Colonic mucosa (tissue), 4 donors: ENCODE results near the gene PLIN3. TPM values are rescaled to one million over a fixed set of nuclear protein-coding genes. Genes with fewer than 3 reads are reported as not detected.

Experiments used
- DNase-seq: peaks from one replicate; pipeline ENCODE4 v3.0.0-alpha.2; 2020
- H3K27ac ChIP-seq: fragments of 200-600 bp; one replicate; pipeline ENCODE4 v1.8.0; 2021
- H3K27me3 ChIP-seq: fragments of 200-600 bp; one replicate; pipeline ENCODE4 v1.8.0; 2021
- H3K36me3 ChIP-seq: fragments of 200-600 bp; one replicate; pipeline ENCODE4 v1.8.0; 2021
- H3K4me1 ChIP-seq: fragments of 200-600 bp; one replicate; pipeline ENCODE4 v1.8.0; 2021; ENCODE audit warnings: mild to moderate bottlenecking
- H3K4me3 ChIP-seq: fragments of 200-600 bp; one replicate; pipeline ENCODE4 v1.8.0; 2021
- H3K9ac ChIP-seq, 2 donors: one replicate each; pipeline ENCODE4 v1.7.0; 2013; ENCODE audit warnings: control low read depth in 2 of 2, low read depth in 2 of 2, low read length in 2 of 2
- H3K9me3 ChIP-seq: fragments of 200-600 bp; one replicate; pipeline ENCODE4 v1.8.0; 2021
- intact Hi-C: fragments of 100-400 bp; cut with DNase I; formaldehyde crosslinking; loops from one replicate; pipeline ENCODE4 v1.14.1; 2022
- total RNA-seq, 2 donors: library from RNA; stranded (reverse); fragmentation: NEBNext Ultra II Directional in 1 of 2; extraction: Animal tissue kit (Norgen Biotek cat#: 25700) in 1 of 2; gene quantifications; one replicate each; pipeline ENCODE4 v1.2.1, GENCODE V29; 2021
- TF ChIP-seq, protein P1 (sequence below): fragments of 200-600 bp; IDR thresholded peaks from one replicate; pipeline ENCODE4 v1.8.0; 2022; ENCODE audit warnings: antibody characterized with exemption, mild to moderate bottlenecking
- donor health status: healthy.
- donor health status: DM: no; HTN: no; CAD: no.
- donor health status: DM: no; HTN: no; CAD: no.

The PLIN3 gene
- total RNA-seq, 2 donors from 2014 or later = 110 TPM

DNA sequence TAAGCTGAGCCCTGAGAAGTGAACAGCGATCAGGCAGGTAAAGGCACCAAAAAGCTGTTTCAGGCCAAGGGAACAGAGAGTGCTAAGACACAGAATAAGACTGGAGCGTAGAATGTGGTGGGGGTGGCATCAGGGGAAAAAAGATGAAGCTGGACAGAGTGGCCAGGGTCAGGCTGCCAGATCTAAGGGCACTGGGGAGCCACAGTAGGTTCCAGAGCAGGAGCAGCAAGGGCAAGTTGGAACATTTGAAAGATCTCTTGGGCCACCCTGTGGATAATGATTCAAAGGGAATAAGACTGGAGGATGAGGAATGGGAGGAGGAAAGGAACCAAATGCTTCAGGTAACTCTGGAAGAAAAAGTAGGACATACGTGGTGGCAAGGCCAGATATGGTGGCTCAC, 6.5 kb upstream of the PLIN3 start:
- no peaks in the 10 kb centered on the region for H3K36me3 ChIP-seq
- H3K27me3 ChIP-seq = no peaks in the 10 kb centered on the region
- H3K9ac ChIP-seq = no peak overlapping the region
- TF ChIP-seq, protein P1, sequence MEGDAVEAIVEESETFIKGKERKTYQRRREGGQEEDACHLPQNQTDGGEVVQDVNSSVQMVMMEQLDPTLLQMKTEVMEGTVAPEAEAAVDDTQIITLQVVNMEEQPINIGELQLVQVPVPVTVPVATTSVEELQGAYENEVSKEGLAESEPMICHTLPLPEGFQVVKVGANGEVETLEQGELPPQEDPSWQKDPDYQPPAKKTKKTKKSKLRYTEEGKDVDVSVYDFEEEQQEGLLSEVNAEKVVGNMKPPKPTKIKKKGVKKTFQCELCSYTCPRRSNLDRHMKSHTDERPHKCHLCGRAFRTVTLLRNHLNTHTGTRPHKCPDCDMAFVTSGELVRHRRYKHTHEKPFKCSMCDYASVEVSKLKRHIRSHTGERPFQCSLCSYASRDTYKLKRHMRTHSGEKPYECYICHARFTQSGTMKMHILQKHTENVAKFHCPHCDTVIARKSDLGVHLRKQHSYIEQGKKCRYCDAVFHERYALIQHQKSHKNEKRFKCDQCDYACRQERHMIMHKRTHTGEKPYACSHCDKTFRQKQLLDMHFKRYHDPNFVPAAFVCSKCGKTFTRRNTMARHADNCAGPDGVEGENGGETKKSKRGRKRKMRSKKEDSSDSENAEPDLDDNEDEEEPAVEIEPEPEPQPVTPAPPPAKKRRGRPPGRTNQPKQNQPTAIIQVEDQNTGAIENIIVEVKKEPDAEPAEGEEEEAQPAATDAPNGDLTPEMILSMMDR = no peak
- no peak overlapping the region for H3K4me3 ChIP-seq
- H3K27ac ChIP-seq = no peak overlapping the region
- no peak for DNase-seq
- H3K9me3 ChIP-seq = no peaks in the 10 kb centered on the region
- no peaks in the 10 kb centered on the region for H3K4me1 ChIP-seq
- intact Hi-C loops = loop anchor here (2.0 to 5.0 kb wide), 2 partner anchors 37 to 93 kb away; partner anchors contain the start of gene KDM4B

DNA sequence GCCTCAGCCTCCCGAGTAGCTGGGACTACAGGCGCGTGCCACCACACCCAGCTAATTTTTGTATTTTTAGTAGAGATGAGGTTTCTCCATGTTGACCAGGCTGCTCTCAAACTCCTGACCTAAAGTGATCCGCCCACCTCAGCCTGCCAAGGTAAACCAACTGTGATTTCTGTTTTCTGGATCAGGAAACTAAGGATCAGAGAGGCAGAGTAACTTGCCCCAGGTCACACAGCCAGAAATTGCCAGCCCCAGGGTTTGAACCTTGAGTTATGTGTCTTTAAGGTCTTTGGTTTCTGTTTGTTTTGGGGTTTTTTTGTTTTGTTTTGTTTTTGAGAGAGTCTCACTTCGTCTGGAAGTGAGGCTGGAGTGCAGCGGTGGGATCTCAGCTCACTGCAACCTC, 4.2 kb upstream of the PLIN3 start:
- intact Hi-C loops = loop anchor here (2.0 to 5.0 kb wide), 2 partner anchors 39 to 96 kb away; partner anchors contain the start of gene KDM4B
- no peak overlapping the region for H3K4me3 ChIP-seq
- no peak overlapping the region for H3K9ac ChIP-seq

DNA sequence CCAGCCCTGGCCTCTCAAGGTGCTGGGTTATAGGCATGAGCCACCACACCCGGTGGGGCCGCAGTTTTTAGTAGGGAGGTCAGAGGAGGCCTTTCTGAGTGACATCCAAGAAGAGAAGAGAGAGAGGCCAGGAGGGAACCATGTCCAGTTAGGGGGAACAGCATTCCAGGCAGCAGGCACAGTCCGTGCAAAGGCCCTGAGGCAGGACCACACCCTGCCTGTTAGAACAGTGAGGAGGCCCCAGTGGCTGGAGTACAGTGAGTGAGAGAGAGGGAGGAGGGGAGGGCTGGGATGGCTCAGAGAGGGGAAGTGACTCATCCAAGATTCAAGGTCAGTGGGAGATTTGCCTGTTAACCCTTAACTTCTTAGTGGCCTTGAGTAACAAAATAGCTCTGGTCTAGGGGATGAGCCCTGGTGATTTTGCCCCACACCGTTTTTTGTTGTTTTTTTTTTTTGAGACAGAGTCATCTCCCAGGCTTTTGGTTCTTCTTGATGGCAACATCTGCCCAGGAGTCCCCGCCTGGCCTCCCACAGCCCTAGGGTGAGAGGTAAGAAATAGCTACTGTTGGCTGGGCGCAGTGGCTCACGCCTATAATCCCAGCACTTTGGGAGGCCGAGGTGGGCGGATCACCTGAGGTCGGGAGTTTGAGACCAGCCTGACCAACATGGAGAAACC, 2.7 kb upstream of the PLIN3 start:
- Histone ChIP-seq H3K4me3 (no peak overlapping the region), H3K4me1 (peaks cover 7% of the 10 kb centered on the region), H3K27ac (peak overlapping the region; percentile 39), H3K9ac (no peak overlapping the region), H3K27me3 (no peaks in the 10 kb centered on the region), H3K9me3 (no peaks in the 10 kb centered on the region), H3K36me3 (no peaks in the 10 kb centered on the region)
- intact Hi-C loops = loop anchor here (5.0 kb wide), 1 partner anchor 97 kb away; the partner anchor contains the start of gene KDM4B
- peak; percentile 60 for DNase-seq
- TF ChIP-seq, protein P1 = no peak

More for the DNA sequence above, 4.2 kb upstream of the PLIN3 start:
- Histone ChIP-seq H3K36me3 (no peaks in the 10 kb centered on the region), H3K4me1 (no peaks in the 10 kb centered on the region), H3K9me3 (no peaks in the 10 kb centered on the region), H3K27me3 (no peaks in the 10 kb centered on the region), H3K27ac (no peak overlapping the region)
- TF ChIP-seq, protein P1 = no peak
- DNase-seq = no peak

DNA sequence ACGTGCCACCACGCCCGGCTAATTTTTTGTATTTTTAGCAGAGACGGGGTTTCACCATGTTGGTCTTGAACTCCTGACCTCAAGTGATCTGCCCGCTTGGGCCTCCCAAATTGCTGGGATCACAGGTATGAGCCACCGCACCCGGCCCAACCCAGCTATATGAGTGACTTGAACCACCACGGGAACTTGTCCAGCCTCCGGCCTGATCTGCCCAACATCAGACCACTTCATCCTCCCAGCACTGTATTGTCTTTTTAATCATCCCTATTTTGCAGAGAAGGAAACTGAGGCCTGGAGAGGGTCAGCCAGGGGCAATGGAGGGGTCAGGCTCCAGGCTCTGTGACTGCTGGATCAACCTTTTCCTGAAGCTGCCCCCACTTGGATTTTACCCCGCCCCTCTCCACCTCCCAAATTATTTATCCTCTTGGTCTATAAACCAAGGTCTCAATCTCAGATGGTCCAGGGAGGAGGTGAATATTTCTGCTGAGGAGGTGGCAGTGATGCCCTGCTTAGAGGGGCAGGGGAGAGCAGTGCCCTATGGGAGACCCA, 893 bp upstream of the PLIN3 start:
- H3K36me3 ChIP-seq = no peaks in the 10 kb centered on the region
- H3K4me3 ChIP-seq = peak overlapping the region; percentile 65
- no peaks in the 10 kb centered on the region for H3K27me3 ChIP-seq
- H3K4me1 ChIP-seq = peaks cover 7% of the 10 kb centered on the region
- peak overlapping the region; percentile 76 for H3K27ac ChIP-seq
- intact Hi-C loops = no loop called here
- no peaks in the 10 kb centered on the region for H3K9me3 ChIP-seq
- TF ChIP-seq, protein P1 = no peak
- peak overlapping the region in 1 of 2 donors; percentile 48 for H3K9ac ChIP-seq
- DNase-seq = no peak

DNA sequence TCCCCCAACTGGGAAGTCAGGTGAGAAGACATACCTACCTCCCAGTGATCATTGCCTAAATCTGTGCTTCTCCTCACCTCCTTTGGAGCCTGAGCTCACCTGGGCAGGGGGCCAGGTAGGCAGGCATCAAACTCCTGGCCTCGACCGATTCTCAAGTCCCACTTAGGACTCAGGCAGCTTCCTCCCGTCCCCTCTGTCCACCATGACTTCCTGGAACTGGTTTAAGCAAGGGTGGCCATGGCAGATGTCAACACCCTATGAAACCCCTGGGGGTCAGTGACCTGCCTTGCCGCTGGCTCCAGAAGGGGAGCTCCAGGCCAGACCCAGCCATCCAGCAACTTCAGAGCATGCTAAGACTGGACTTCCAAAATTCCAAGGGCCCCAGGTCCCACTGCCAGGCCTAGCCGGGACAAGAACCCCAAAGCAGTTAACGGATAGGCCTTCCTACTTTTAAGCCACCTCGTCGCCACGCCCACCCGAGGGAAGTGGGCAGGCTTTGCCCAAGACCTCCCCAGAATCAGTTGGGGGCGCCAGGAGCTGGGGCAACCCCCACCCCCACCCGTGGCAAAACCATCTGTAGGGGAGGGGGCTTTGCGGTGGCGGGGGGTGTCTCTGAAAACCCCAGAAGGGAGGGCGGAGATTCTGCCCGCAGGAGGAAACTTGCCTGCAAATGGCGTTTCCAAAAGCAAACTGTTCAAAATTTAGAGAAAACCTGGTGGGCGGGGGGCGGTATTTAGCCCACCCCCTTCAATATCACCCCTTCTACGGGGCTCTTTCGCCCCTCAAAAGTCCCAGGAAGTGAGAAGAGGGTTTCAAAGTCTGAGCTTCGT, 657 bp downstream of the PLIN3 start:
- H3K9me3 ChIP-seq = no peaks in the 10 kb centered on the region
- peak overlapping the region; percentile 65 for H3K4me3 ChIP-seq
- no peaks in the 10 kb centered on the region for H3K27me3 ChIP-seq
- peaks cover 7% of the 10 kb centered on the region for H3K4me1 ChIP-seq
- H3K27ac ChIP-seq = peak overlapping the region; percentile 76
- intact Hi-C loops = no loop called here
- DNase-seq = peak; percentile 69
- TF ChIP-seq, protein P1 = no peak
- H3K36me3 ChIP-seq = no peaks in the 10 kb centered on the region
- H3K9ac ChIP-seq = peak overlapping the region; percentile 73 to 88
